ENCODE data around the gene UFM1. TPM values are rescaled to one million over a fixed set of nuclear protein-coding genes. Genes with fewer than 3 reads are reported as not detected.

UFM1 gene
- total RNA-seq, 1 donor from 2014 or later = 33.0 TPM

- no peak for DNase-seq (ENCODE audit: low read depth)
- H3K4me3 ChIP-seq (ENCODE audit: low read depth, low read length) = no peak overlapping the region
- no peak for TF ChIP-seq CTCF (conservative IDR thresholded peaks at IDR 0.05; ENCODE audit: low read depth, low read length)
These were observed 2.9 kb upstream of the UFM1 start for GRCh38 chr13:38346764-38347163.

- no peak for DNase-seq (ENCODE audit: low read depth)
- peak overlapping the region; percentile 79 for H3K4me3 ChIP-seq (ENCODE audit: low read depth, low read length)
- no peak for TF ChIP-seq CTCF (conservative IDR thresholded peaks at IDR 0.05; ENCODE audit: low read depth, low read length)
These were observed 726 bp upstream of the UFM1 start for GRCh38 chr13:38348861-38349389.

DNA sequence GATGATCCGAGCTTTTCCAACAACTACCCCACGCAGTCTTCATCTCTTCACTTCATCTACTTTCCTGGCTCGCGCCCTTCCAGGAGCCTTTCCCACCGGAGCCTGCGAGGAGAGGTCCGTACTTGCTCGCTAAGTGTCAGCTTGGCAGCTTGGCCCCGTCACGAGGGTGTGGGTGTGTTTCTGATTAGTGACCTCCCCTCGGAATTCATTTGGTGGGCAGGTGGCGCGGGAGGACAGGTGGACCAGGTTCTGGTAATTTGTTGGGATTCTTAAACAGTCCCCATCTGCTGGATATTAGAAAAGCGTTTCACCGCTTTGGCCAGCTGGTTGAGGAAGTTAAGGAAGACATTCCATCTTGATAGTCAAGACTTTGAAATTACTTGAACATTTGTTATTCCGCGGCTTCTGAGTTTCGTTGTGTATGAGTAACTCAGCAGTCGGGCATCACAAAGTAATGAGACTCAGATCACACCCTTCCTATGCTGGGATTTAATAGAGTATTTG is 515 bp downstream of the UFM1 start:
- DNase-seq (ENCODE audit: low read depth) = peak; percentile 20
- no peak for TF ChIP-seq CTCF (conservative IDR thresholded peaks at IDR 0.05; ENCODE audit: low read depth, low read length)
- H3K4me3 ChIP-seq (ENCODE audit: low read depth, low read length) = peak overlapping the region; percentile 79

DNA sequence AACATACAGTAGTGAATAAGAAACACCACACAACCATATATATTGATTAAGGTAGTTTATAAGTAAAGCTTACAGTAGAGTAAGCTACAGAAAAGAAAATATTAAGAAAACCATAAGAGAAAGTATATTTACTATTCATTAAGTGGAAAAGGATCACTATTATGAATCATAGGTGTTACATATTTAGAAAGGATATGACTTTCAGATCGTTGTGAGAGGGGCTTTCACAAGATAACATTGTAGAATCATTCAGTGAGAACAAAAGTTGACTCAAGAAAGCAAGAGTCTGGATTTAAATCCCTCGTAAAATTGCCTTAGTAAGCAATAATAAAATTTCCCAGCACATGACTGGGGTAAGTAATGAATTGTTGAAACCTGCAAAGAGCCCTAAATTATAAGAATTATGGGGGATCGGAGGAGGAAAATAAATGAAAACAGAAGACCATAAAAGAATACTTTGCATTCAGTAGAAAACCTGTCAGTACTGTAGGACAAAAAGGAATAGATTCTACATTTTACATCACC is 6.0 kb downstream of the UFM1 start:
- no peak overlapping the region for H3K4me3 ChIP-seq (ENCODE audit: low read depth, low read length)
- TF ChIP-seq CTCF (conservative IDR thresholded peaks at IDR 0.05; ENCODE audit: low read depth, low read length) = no peak
- DNase-seq (ENCODE audit: low read depth) = no peak

- H3K4me3 ChIP-seq (ENCODE audit: low read depth, low read length) = no peak overlapping the region
- TF ChIP-seq CTCF (conservative IDR thresholded peaks at IDR 0.05; ENCODE audit: low read depth, low read length) = no peak
- no peak for DNase-seq (ENCODE audit: low read depth)
These were observed 9.0 kb downstream of the UFM1 start for GRCh38 chr13:38358684-38359083.

- no peak for TF ChIP-seq CTCF (conservative IDR thresholded peaks at IDR 0.05; ENCODE audit: low read depth, low read length)
- no peak for DNase-seq (ENCODE audit: low read depth)
- no peak overlapping the region for H3K4me3 ChIP-seq (ENCODE audit: low read depth, low read length)
These were observed 12.1 kb downstream of the UFM1 start for GRCh38 chr13:38361542-38362262.

Data from epithelial cell of proximal tubule (primary cell).